Psoas muscle (tissue), 8 donors: Measurements from ENCODE around the gene PPT1. TPM values are rescaled to one million over a fixed set of nuclear protein-coding genes. Genes with fewer than 3 reads are reported as not detected.

Experiments used
- ATAC-seq, 4 donors: fragments of 200-7000 bp; cut with Tn5 transposase; one replicate each; pipeline ENCODE4 v1.9.1; 2020; ENCODE audit warnings: moderate library complexity in 3 of 4, mild to moderate bottlenecking in 2 of 4
- DNase-seq, 2 donors: peaks; one replicate each; pipeline ENCODE4 v3.0.0-alpha.2; 2020
- H3K27ac ChIP-seq: fragments of 200-600 bp; one replicate; pipeline ENCODE4 v1.8.0; 2022
- H3K27me3 ChIP-seq, 3 donors: fragments of 200-600 bp in 1 of 3; one replicate each; pipeline versions ENCODE4 v1.6.1 to v1.8.0; 2013 to 2022; ENCODE audit warnings: low read length in 2 of 3, mild to moderate bottlenecking in 2 of 3, moderate library complexity in 1 of 3; ENCODE audit not compliant: insufficient read depth in 3 of 3
- H3K36me3 ChIP-seq, 2 donors: fragments of 200-600 bp in 1 of 2; one replicate each; pipeline versions ENCODE4 v1.6.1 to v1.8.0; 2013 to 2022; ENCODE audit warnings: low read depth in 1 of 2, mild to moderate bottlenecking in 1 of 2, moderate library complexity in 1 of 2; ENCODE audit not compliant: insufficient read depth in 1 of 2
- H3K4me1 ChIP-seq: fragments of 200-600 bp; one replicate; pipeline ENCODE4 v1.8.0; 2022
- H3K4me3 ChIP-seq: fragments of 200-600 bp; one replicate; pipeline ENCODE4 v1.8.0; 2022; ENCODE audit warnings: mild to moderate bottlenecking
- H3K9me3 ChIP-seq: fragments of 200-600 bp; one replicate; pipeline ENCODE4 v1.8.0; 2022
- CTCF ChIP-seq: fragments of 200-600 bp; IDR thresholded peaks from one replicate; pipeline ENCODE4 v1.8.0; 2022; ENCODE audit warnings: antibody characterized with exemption
- WGBS, 3 donors: extraction: QIAGEN DNeasy Blood & Tissue Kit; methylation state at CpG; one replicate each; pipeline versions ENCODE4 v1.1.6 to v1.1.7; 2013; 5-methylcytosine and 5-hydroxymethylcytosine counted together
- intact Hi-C, 2 donors: fragments of 100-400 bp; cut with DNase I; formaldehyde crosslinking; loops; one replicate each; pipeline versions ENCODE4 v1.11.0 to v1.14.2; 2022
- polyA plus RNA-seq, 3 donors: library from polyadenylated mRNA; stranded (reverse); fragments of 200-250 nt; gene quantifications; one replicate each; pipeline ENCODE4 v1.2.3, GENCODE V29; 2013
- total RNA-seq, 4 donors: library from RNA; stranded (reverse); fragmentation: NEBNext Ultra II Directional in 2 of 4; extraction: Animal tissue kit (Norgen Biotek cat#: 25700) in 2 of 4; gene quantifications; one replicate each; pipeline versions ENCODE4 v1.2.1 to v1.2.4, GENCODE V29; 2021 to 2023
- donor health status: healthy with polysubstance abuse.
- donor health status: DM: no; HTN: no; CAD: no; lungs with moderate emphysema.
- donor health status: Bipolar disorder and iron deficiency.
- donor health status: healthy.
- donor health status: DM: yes; HTN: yes; CAD: no.
- donor health status: DM: no; HTN: no; CAD: no.
- donor health status: DM: no; HTN: no; CAD: no.
- donor health status: DM: yes; HTN: yes; CAD: no.

Gene PPT1
- total and polyA plus RNA-seq, 7 donors: 13.4 to 21.8 (median 17.7) TPM

- peaks cover 0 to 66% of the 10 kb centered on the region in 2 donors for H3K36me3 ChIP-seq
- no peak overlapping the region for H3K27ac ChIP-seq
- no peak overlapping the region for H3K4me3 ChIP-seq
- no peaks in the 10 kb centered on the region for H3K4me1 ChIP-seq
- H3K9me3 ChIP-seq: no peaks in the 10 kb centered on the region
- TF ChIP-seq CTCF: peak; percentile 64
- intact Hi-C loops: no loop called here
- DNase-seq (no peak), ATAC-seq (peak; percentile 52 to 72 (median 60))
- WGBS, 3 donors: 91 to 94% (median 92%) methylated on average over 5 of the region's 5 CpGs
- no peaks in the 10 kb centered on the region for H3K27me3 ChIP-seq
These were observed 18.3 kb downstream of the PPT1 start for GRCh38 chr1:40078512-40079333.

GRCh38 chr1:40076895-40077312, 20.1 kb downstream of the PPT1 start:
- TF ChIP-seq CTCF: no peak
- Histone ChIP-seq H3K9me3 (no peaks in the 10 kb centered on the region), H3K4me1 (no peaks in the 10 kb centered on the region), H3K4me3 (no peak overlapping the region), H3K27ac (no peak overlapping the region), H3K27me3 (no peaks in the 10 kb centered on the region), H3K36me3 (peaks cover 14 to 75% of the 10 kb centered on the region in 2 donors)
- peak in 3 of 4 donors; percentile 25 to 37 (median 30) for ATAC-seq
- intact Hi-C loops: no loop called here
- WGBS, 3 donors: 67 to 79% (median 67%) methylated on average over 5 of the region's 5 CpGs
- DNase-seq: no peak

GRCh38 chr1:40075266-40075665, 21.8 kb downstream of the PPT1 start:
- Histone ChIP-seq H3K27ac (no peak overlapping the region), H3K4me3 (no peak overlapping the region)

GRCh38 chr1:40073062-40073461, 24.0 kb downstream of the PPT1 start:
- Histone ChIP-seq H3K27ac (no peak overlapping the region), H3K4me3 (no peak overlapping the region), H3K27me3 (no peaks in the 10 kb centered on the region), H3K9me3 (no peaks in the 10 kb centered on the region), H3K4me1 (no peaks in the 10 kb centered on the region), H3K36me3 (peaks cover 32 to 96% of the 10 kb centered on the region in 2 donors)
- TF ChIP-seq CTCF: no peak
- no peak for ATAC-seq
- no peak for DNase-seq
- whole genome bisulfite sequencing, 3 donors: 82 to 90% (median 89%) methylated on average over 4 of the region's 4 CpGs
- intact Hi-C loops: no loop called here

More at GRCh38 chr1:40075266-40075665, 21.8 kb downstream of the PPT1 start:
- intact Hi-C loops: no loop called here
- Histone ChIP-seq H3K36me3 (peaks cover 27 to 89% of the 10 kb centered on the region in 2 donors), H3K27me3 (no peaks in the 10 kb centered on the region), H3K4me1 (no peaks in the 10 kb centered on the region), H3K9me3 (no peaks in the 10 kb centered on the region)
- WGBS, 3 donors: 84 to 88% (median 87%) methylated on average over 4 of the region's 4 CpGs
- ATAC-seq (no peak), DNase-seq (no peak)
- TF ChIP-seq CTCF: no peak
